ENCODE results near the gene XAGE5.

Gene XAGE5

DNA sequence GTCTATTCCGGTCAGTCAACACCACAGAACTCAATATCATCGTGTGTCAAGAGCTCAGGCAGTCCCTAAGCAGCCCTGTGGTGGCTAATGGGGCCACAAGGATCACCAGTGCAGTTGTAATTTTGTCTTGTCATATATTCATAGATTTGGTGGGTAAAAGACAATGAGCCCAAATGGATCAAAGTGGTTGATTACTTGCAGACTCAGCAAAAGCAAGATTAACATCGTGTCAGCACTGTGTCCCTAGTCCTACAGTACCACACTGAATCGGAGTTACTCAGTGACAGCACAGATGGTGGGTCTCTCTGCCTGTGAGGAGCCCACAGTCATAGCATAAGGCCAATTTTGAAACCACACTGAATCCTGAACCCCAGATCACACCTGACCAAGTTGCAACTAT lies 8.7 kb downstream of the XAGE5 start:
- Histone ChIP-seq H2AFZ (ENCODE audit: low read depth, low read length) (no peak overlapping the region), H3K4me3 (ENCODE audit: low read depth in 1 of 2, low read length in 2 of 2) (no peak overlapping the region), H3K9me3 (ENCODE audit: insufficient read depth, low read length, severe bottlenecking) (no peaks in the 10 kb centered on the region), H4K20me1 (ENCODE audit: insufficient read depth, low read length) (no peaks in the 10 kb centered on the region), H3K79me2 (ENCODE audit: insufficient read depth, low read length) (no peaks in the 10 kb centered on the region), H3K27me3 (ENCODE audit: insufficient read depth, low read length, poor library complexity) (no peaks in the 10 kb centered on the region), H3K9ac (ENCODE audit: low read depth, low read length) (no peak overlapping the region), H3K36me3 (ENCODE audit: insufficient read depth, low read length) (no peaks in the 10 kb centered on the region), H3K4me1 (ENCODE audit: insufficient read depth, low read length) (no peaks in the 10 kb centered on the region), H3K4me2 (ENCODE audit: insufficient read depth, low read length) (no peak overlapping the region), H3K27ac (ENCODE audit: low read length) (no peak overlapping the region)
- no peak for TF ChIP-seq EZH2 (IDR thresholded peaks at IDR 0.05; ENCODE audit: borderline replicate concordance, low read depth, low read length, severe bottlenecking)
- TF ChIP-seq, protein P1, sequence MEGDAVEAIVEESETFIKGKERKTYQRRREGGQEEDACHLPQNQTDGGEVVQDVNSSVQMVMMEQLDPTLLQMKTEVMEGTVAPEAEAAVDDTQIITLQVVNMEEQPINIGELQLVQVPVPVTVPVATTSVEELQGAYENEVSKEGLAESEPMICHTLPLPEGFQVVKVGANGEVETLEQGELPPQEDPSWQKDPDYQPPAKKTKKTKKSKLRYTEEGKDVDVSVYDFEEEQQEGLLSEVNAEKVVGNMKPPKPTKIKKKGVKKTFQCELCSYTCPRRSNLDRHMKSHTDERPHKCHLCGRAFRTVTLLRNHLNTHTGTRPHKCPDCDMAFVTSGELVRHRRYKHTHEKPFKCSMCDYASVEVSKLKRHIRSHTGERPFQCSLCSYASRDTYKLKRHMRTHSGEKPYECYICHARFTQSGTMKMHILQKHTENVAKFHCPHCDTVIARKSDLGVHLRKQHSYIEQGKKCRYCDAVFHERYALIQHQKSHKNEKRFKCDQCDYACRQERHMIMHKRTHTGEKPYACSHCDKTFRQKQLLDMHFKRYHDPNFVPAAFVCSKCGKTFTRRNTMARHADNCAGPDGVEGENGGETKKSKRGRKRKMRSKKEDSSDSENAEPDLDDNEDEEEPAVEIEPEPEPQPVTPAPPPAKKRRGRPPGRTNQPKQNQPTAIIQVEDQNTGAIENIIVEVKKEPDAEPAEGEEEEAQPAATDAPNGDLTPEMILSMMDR (IDR thresholded peaks at IDR 0.05; ENCODE audit: borderline replicate concordance, extremely low read depth, low read length, poor library complexity, severe bottlenecking): no peak
- DNase-seq: no peak
- no peak for ATAC-seq (ENCODE audit: insufficient read depth, low read depth)

DNA sequence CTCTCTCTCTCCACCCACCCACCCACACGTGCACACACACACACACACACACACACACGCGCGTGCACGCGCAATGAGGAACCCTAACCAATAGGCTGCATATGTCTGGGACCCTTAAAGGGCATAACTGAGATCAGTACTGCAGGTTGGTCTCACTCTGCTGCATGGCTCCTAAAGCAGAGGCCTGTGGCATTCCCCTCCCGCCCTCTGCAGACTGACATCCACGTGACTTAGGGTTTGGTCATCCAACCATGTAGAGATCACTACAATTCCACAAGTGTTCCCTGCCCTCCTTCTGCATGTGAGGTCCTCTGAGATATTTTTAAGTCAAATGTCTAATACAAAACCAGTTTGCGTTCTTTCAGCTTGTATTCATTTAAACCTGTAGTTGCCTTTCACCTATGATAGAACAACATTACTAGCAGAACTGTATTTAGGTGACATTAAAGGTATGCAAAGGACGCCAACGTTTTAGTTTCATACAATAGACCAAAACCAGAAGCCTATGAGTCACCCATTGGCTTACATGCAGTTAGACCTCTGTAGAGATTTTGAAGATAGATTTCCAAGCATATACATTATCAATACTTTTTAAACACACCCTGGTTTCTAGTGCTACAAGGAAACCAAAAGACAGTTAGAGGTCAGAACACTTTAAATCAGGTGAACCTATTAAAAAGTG lies 10.1 kb downstream of the XAGE5 start:
- TF ChIP-seq EZH2 (IDR thresholded peaks at IDR 0.05; ENCODE audit: borderline replicate concordance, low read depth, low read length, severe bottlenecking): no peak
- TF ChIP-seq, protein P1 (IDR thresholded peaks at IDR 0.05; ENCODE audit: borderline replicate concordance, extremely low read depth, low read length, poor library complexity, severe bottlenecking): no peak
- Histone ChIP-seq H3K4me1 (ENCODE audit: insufficient read depth, low read length) (no peaks in the 10 kb centered on the region), H3K9ac (ENCODE audit: low read depth, low read length) (no peak overlapping the region), H2AFZ (ENCODE audit: low read depth, low read length) (no peak overlapping the region), H3K27ac (ENCODE audit: low read length) (no peak overlapping the region), H3K79me2 (ENCODE audit: insufficient read depth, low read length) (no peaks in the 10 kb centered on the region), H3K4me3 (ENCODE audit: low read depth in 1 of 2, low read length in 2 of 2) (no peak overlapping the region), H4K20me1 (ENCODE audit: insufficient read depth, low read length) (no peaks in the 10 kb centered on the region), H3K4me2 (ENCODE audit: insufficient read depth, low read length) (no peak overlapping the region), H3K36me3 (ENCODE audit: insufficient read depth, low read length) (no peaks in the 10 kb centered on the region), H3K27me3 (ENCODE audit: insufficient read depth, low read length, poor library complexity) (no peaks in the 10 kb centered on the region), H3K9me3 (ENCODE audit: insufficient read depth, low read length, severe bottlenecking) (no peaks in the 10 kb centered on the region)
- no peak for ATAC-seq (ENCODE audit: insufficient read depth, low read depth)
- no peak for DNase-seq

DNA sequence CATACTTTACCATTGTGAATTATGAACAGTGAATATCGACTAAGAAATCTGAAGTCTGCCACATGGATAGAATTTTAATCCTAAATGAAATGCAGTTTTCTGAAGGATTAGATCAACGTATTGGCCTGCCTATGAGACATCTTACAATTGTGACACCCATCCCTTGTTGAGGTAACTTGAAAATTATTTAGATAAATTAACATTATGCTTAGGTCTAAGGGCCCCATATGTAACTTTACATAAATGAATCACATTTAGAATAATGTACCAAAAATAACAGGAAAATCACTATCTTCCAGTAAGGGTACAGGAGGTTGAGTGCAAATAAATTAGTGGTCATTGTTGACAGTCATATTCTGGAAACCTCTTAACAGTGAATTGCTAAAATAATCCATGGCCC lies 13.5 kb downstream of the XAGE5 start:
- H3K4me2 ChIP-seq (ENCODE audit: insufficient read depth, low read length): no peak overlapping the region
- no peak for DNase-seq
- no peaks in the 10 kb centered on the region for H3K4me1 ChIP-seq (ENCODE audit: insufficient read depth, low read length)
- H3K27me3 ChIP-seq (ENCODE audit: insufficient read depth, low read length, poor library complexity): no peaks in the 10 kb centered on the region
- H2AFZ ChIP-seq (ENCODE audit: low read depth, low read length): no peak overlapping the region
- no peak for TF ChIP-seq EZH2 (IDR thresholded peaks at IDR 0.05; ENCODE audit: borderline replicate concordance, low read depth, low read length, severe bottlenecking)
- TF ChIP-seq, protein P1 (IDR thresholded peaks at IDR 0.05; ENCODE audit: borderline replicate concordance, extremely low read depth, low read length, poor library complexity, severe bottlenecking): no peak
- no peak for ATAC-seq (ENCODE audit: insufficient read depth, low read depth)
- H4K20me1 ChIP-seq (ENCODE audit: insufficient read depth, low read length): no peaks in the 10 kb centered on the region
- no peaks in the 10 kb centered on the region for H3K9me3 ChIP-seq (ENCODE audit: insufficient read depth, low read length, severe bottlenecking)
- H3K4me3 ChIP-seq (ENCODE audit: low read depth in 1 of 2, low read length in 2 of 2): no peak overlapping the region
- H3K36me3 ChIP-seq (ENCODE audit: insufficient read depth, low read length): no peaks in the 10 kb centered on the region
- H3K9ac ChIP-seq (ENCODE audit: low read depth, low read length): no peak overlapping the region
- no peaks in the 10 kb centered on the region for H3K79me2 ChIP-seq (ENCODE audit: insufficient read depth, low read length)
- no peak overlapping the region for H3K27ac ChIP-seq (ENCODE audit: low read length)
